NCI-H748 (cell line): ENCODE measurements around the gene NTM.

Experiments used
- DNase-seq: peaks from one replicate; lab custom pipeline; 2025; ENCODE audit not compliant: unreplicated experiment; lab: John Stamatoyannopoulos, UW

The NTM gene

DNA sequence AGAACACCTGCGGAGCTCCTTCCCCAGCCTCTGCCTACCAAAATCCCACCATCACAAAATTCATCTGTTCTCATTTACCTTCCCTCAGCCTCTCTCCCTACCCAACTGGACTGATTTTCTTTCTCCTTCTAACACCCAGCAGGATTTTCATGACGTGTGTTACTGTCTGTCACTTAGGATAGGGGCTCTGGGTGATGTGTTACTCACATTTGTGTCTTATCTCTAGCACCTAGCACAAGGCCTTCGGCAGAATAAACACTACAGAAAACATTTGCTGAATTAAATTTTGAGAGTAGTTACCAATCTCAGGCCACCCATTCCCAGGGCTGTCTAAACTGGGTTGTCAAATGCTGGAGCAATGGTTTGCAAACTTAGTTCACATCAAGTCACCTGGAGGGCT lies 88.0 kb downstream of the NTM start:
- DNase-seq, result no peak

DNA sequence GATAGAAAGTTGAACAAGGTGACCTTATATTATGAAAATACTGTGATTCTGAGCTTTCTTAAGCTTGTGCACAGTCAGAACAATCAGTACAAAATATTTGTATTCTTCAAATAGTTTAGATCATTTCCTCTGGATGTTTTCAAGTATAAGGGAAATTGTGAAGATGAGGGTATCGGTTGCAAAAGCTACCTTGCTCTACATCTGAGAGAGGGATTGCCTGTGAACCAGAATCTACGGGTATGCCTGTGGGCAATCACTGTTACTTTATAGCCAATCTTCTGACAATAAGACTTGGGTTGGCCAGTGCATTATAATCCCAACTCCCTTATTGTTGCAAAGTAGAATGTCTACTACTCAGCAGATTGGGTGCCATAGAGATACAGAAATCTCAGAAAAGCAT lies 90.5 kb downstream of the NTM start:
- DNase-seq, result no peak

DNA sequence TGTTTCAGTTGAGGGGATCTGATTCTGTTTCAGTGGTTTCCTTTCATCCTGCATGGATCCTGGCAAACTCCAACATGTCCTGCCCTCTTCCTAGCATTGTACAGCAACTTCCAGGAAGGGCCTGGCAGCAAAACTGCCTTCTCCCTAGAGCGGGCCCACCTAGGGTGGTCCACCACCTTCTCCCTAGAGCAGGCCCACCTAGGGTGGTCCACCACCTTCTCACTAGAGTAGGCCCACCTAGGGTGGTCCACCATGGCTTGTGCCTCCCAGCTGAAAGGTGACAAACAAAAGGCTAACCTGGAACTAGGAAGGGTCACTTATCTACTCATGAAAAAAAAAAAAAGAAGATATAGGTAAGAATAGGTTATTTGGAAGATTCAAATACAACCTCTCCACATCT lies 92.2 kb downstream of the NTM start:
- no peak for DNase-seq

DNA sequence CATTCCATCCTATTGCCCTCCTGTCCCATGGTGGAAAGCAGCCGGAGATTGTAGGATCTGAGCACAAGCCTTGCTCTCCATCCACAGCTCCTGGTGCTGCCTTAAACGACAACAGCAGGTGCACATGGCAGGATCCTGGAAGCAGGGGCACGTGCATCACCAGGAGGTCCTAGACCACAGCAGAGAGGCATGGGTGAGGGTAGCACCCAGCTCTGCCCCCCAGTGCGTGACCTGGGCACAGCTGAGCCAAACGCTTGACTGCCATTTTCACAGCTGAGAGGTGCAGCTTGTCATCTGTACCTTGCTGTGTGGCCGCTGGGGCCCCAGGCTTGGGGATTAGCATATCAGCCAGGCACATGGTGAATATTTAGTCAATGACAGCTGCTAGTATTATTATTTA lies 92.7 kb downstream of the NTM start:
- DNase-seq, result no peak

DNA sequence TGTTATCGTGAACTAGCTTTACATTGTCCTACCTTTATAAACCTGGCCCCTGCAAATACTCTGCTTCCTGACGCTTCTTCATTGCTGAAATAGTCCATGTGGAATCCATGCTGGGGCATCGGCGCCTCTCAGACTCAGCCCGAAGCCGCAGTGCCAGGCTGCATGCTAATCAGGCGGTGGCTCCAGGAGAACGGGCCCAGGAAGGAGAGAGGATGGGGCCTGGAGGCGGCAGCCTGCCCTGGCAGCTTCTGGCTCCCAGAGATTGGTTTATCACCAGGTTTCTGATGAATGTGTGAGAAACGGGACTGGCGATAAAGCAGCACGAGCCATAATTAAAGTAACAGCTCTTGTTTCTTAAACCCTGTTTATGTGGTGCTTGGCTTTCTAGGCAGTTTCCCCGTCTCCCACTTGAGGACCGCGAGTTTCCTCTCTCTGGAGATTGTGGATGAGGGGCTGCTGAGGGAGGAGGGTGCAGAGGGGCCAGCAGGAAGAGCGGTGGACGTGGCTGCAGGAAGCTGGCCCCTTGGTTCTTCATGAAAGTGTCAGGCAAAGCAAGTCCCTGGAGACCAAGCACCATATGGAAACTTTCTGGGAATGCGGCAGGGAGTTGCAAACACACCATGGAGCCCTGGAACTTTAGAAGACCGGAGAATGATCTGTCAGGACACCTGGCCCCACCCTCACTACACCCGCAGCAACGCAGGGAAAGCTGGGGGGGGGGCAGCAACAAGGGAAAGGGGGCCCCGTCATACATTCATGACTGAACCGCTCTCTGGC lies 93.4 kb downstream of the NTM start:
- no peak for DNase-seq

DNA sequence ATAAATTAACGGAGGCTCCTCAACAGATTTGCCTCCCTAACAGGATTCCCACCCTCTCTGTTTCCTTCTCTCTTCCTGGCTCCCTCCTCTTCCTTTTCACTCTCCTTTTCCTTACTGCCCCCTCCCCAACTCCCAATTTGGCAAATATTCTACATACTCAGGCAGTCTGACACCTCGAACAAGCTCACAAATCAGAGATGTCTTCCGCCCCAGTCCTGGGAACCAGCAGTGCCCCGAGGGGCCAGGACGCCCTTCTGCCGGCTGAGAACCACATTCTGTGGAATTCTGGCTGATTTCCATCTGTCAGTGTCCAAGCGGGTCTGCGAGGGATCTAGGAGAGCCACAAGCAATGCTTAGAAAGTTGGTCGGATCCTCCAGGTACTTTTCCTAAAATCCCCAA lies 94.0 kb downstream of the NTM start:
- DNase-seq, result no peak

DNA sequence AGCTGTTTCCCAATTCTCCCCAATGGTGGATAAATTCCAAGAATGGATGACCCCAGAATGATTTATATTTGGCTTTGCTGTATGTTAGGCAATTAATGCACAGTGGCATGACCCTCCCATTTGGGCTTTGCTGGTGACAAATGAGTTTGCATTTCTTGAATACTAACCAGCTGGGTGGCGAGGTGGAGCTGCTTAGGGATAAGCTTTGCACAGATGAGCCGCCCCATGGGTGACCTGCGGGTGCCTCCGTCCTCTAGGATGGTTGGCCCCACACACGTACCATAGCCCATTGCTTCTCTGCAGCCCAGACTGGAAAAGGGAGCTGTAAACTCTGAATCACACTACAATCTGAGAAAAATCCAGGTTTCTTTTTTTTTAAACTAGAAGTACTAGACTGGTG lies 94.6 kb downstream of the NTM start:
- no peak for DNase-seq

DNA sequence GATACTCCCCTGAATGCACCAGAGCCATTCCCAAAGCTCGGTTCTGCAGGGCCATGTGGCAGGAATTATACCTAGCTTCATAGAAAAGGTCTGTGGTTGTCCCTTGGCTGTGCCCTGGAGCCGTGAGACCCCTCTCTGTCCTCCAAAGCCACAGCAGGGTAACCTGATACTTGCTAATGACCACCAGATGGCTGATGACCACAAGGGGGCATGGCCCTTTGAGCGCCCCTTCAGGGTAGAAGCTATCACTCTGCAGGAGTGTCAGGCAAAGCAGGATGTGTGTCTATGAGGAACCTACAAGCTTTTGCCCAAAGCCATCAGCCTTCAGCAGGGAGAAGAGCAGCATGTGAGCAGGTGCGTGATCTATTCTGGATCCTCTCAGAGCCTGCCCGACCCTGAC lies 95.3 kb downstream of the NTM start:
- DNase-seq, result peak; percentile 29

DNA sequence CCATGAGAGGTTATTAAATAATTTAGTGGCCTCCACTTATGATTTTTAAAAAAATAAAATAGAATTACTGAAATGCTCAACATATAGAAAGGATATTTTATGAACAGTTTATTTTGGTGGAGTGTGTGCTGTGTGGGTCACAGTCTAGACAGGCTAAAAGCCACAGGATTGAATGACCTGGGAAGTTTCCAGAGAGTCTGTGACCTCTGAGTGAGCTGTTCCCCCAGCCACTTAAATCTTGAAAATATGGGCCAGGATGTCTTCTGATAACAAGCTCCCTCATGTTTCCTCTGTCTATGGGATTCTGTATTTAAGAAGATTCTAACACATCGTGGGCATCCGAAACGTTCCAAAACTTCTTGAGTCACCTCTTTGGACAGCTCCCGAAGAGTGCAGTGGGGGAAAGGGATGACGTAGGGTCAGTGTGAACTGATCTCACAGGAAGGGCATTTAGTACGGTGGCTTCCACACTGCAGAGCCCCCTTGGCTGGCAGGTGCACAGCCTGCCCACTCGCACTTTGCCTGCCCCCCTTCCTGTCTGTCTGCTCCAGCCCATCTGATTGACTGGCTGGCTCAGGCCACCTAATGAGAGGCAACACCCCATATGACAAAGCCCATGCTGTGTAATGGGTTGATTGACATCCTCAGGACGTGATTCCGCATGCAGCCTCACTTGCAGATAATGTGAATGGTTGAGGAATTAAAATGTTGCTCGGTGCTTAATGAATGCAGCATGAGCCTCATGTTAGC lies 97.4 kb downstream of the NTM start:
- DNase-seq, result peak; percentile 89

DNA sequence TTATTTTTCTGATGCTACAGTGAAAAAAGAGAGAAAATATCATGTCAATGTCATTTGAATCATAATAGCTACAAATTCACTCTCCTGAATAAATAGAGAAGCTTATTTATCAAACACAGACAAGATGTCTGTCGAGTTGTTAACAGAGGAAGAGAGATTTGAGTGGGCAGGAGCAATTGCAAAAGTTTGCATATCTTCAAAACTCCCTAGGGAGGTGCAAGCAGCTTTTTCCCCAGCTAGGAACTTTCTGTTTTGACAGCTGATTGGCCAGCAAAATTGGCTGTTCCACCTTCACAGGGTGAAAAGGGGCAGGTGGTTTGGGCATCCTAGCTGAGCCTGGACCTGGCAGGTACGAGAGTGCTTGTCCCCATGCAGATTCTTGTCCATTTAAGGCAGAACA lies 98.2 kb downstream of the NTM start:
- peak; percentile 12 for DNase-seq

DNA sequence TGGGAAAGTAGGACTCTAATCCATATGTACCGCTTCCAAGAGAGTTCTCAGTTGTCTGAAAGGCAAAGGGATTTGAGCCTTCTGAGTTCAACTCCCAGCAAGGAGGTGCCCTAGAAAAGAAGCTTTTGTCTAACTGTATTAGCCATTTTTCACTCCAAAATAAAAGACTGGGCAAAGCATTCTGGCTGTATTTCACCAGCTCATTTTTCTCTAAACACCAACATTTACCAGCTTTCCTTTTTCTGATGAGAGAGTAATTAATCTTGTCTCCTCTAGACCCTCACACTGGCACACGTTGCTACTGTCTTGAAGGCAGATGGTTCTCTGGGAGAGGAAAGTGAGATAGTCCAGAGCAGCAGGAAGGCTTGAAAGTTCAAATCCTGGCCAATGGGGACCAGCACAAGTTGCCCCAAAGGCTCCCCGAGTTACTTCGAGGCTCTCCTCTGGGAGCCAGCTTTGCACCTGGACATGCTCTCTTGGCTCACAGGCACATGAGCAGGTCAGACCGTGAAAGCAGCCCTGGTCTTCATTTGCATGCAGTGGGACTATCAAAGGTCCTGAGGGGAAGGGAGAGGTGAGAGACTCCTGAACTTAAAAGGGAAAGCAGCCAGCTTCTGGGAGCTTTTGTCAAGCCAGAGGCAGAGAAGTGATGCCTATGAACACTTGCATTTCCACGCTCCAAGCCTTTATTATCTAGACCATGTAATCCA lies 100.0 kb downstream of the NTM start:
- DNase-seq, result no peak

DNA sequence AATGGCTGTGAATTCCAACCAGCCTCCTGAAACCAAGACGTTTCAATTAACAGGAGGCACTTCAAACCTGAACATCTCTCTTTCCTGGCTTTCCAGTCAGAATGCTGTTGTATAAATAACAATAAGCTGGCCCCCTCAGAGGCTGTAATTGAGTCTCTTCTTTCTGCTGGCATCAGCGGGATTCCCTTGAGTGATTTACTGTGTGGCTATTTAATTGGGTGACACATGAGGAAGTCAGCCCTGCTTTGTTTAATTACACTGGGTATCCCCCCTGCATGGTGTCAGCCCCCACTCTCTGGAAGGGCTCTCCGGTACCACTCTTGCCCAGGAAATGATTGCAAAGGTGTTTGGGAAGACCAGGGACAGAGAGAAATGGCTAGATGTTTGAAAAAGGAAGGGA lies 101.6 kb downstream of the NTM start:
- DNase-seq, result peak; percentile 71

DNA sequence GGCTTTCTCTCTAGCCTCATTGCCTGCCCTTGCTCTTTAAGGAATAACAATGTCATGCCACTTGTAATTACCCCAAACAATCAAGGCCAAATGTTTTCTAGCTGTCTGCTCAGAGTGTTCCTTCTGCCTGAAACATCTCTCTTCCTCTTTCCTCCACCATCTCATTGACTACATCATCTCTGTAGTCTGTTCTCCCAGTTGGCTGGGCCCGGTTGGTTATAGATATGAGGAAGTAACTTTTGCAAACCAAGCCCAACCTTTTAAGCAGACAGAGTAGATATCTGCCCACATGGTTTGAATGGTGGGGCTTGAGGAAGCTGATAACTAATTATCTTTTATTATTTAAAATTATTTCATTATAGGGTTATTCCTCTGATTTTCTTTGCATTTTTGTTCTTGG lies 104.5 kb downstream of the NTM start:
- DNase-seq, result no peak

DNA sequence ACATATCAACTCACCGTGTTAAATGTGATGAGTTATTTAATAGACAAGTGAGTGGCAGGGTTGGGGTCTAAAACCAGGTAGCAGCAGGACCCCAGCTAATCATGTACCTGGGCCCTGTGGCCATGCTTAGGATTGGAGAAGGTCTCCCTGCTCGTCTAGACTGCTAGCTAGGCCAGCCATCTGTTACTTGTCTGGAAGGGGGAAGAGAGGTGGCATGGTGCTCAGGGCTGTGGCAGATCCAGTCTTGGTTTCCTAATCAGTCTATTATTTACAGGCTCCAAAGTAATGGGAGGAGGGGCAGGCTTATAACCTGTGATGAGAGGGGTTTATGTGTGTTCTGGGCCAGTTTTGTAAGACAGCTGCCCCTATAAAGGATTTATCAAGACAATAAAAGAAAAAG lies 105.9 kb downstream of the NTM start:
- DNase-seq, result no peak

DNA sequence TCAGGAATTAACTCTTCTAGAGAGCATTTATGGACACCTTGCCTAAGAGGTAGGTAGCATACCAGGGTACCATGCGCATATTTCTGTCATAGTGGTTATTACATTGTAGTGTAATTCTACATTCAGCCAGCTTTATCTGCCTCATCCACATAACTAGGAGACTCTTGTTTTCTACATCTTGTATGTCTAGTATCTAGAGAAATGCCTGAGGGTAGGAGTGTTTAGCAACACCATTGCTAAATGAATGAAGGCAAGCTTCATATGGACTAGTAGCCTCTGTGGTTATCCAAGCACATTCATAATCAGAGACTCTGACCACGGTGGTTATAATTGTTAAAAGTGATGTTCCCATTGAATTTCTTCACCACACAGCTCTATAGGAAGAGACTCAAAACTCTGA lies 107.9 kb downstream of the NTM start:
- DNase-seq, result no peak

DNA sequence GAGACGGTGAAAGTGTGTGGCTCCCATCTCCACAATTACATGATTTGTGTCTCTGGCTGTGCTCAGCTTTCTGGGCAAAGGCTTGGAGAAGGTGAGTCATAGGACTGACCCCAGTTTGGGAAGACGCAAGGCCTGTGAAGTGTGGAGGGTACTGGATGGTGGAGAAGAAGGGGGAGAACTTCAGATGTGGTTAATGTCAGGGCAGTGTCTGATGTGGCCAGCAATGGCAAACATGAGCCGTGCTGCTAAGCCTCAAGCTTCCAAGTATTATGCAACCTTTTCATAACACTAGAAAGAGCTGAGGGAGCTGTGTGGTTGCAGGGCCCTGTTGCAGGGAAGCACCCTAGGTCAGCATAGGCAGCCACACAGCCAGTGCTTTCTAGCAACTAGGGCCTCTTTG lies 110.9 kb downstream of the NTM start:
- no peak for DNase-seq

DNA sequence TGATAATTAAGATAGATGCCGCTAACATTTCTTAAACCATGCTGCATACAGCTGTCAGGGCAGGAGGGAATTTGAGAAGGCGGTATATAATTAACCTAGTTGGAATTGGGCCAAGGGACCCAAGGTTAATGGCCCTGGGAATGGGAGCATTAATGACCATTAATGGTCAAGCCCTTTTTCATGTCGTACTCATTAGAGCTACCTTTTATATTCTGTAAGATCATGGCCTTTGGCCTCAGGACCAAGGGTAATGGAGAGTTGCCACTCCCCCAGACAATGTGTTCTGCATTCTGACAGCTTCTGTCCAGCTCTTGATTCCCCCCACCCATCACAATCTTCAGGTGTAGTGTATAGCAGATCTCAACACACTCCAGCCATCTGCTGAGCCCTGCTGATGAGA lies 111.6 kb downstream of the NTM start:
- peak; percentile 37 for DNase-seq

DNA sequence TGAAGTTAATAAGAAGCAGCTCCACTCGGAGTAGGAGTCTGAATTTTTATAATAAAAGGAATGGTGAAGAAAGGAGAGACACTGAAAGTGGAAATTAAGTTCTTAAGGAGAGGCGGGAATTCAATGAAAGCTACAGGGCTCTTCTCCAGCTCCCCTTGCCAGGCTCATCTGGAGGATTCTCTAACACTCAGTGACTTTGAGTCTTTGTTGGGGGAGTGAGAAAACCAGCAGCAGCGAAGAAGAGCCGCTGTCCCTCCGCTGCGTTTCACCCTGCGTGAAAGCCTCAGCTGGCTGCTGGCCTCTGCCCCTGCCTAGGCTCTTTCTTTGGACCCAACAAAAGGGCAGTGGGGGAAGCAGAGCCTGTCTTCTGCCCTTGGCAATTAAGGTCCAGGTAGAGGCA lies 113.0 kb downstream of the NTM start:
- no peak for DNase-seq

DNA sequence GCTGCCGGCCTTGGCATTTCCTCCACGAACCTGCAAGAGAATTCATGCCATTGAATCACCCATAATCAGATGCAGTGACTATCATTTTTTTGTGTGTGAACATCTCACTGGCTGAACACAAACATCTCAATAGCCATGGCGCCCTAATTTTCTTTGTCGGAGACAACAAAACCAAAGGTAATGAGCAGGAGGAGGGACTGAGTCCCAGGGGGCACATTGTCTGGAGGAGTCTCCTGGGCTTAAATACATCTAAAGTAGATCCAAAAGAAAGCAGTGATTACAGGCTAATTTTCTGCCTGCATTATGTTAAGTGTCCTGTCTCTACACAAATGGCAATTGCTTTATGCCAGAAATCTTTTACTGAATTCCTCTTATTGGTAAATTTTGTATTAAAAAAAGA lies 113.5 kb downstream of the NTM start:
- DNase-seq, result peak; percentile 68

DNA sequence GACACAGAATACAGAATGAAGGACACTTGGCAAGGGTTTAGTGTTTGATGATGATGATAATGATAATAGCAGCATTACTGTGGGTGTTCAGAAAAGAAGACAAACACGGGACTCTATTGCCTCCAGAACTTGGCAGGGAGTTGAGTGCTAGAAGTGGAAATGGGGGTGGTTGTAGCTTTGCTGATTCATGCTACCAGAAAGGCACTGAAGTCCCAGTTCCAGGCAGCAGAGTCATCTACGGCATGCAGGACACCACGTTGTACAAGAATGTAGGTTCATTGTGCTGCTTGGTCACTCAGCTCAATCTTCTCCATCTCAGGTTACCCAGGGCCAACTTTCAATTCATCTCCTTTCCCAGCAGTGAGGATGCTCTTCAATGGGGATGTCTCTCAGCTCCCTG lies 115.7 kb downstream of the NTM start:
- no peak for DNase-seq

DNA sequence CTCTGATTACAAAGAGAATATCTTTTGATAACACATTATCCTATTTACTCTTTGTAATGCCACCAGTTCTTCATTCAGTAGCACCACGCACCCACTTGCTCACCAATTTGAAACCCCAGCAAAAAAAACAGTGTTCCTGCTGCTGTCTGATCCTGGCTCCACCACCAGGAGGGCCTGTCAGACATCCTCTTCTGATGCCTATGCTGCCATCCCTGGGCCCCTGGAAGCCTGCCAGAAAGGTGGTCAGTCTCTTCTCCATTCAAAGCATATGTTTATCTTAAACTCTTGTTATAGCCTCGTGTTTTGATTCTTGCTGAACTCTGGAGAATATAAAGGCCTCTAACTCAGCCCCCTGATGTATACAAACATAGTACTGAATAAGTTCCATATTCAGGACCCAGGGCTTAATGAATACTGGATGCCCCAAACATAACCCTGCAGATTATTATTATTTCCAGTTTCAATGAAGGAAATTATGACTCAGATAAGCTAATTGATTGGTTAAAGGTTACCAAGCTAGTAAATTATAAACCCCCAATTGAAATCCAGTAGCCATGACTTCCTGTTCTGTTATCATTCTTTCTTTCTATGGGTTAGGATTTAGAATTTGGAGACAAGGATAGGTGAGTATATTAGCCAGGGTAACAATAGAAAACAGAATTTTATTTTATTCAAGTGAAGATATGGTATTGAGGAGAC lies 116.7 kb downstream of the NTM start:
- DNase-seq, result peak; percentile 2

DNA sequence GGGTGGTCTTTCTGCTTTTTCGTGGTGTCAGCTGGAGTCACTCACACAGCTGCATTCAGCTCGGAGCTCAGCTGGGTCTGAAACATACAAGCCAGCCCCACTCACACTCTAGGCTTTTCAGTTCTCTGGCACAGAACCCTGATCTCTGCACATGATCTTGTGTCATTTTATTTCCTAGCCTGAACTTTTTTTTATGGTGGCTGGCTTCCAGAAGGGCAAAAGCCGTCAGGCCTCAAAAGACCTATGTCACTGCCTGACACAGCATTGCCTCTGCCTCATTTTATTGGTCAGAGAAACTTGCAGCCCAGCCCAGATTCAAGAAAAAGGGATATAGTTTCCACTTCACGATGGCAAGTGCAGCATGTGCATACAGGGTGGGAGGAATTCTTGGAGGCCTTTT lies 117.8 kb downstream of the NTM start:
- no peak for DNase-seq
